Liver (tissue), 3 donors: ENCODE results near the gene PRKACG.

ENCODE experiments used
- EGR1 ChIP-seq, 2 donors: IDR thresholded peaks; 2 replicates each; pipeline ENCODE4 v1.6.1; 2016 to 2018; ENCODE audit warnings: antibody characterized with exemption in 2 of 2, low read depth in 2 of 2
- RAD21 ChIP-seq, 2 donors: IDR thresholded peaks; 2 replicates each; pipeline ENCODE4 v1.6.1; 2016; ENCODE audit warnings: antibody characterized with exemption in 2 of 2, mild to moderate bottlenecking in 2 of 2
- YY1 ChIP-seq: IDR thresholded peaks from 2 replicates; pipeline ENCODE4 v1.6.1; 2016; ENCODE audit warnings: antibody characterized with exemption, mild to moderate bottlenecking
- TF ChIP-seq, protein P1 (sequence below): fragments of 150-350 bp; IDR thresholded peaks from 2 replicates; pipeline ENCODE4 v1.5.1; 2017; ENCODE audit warnings: improper control_type of control experiment, low read depth, low read length; ENCODE audit not compliant: missing input control
- TF ChIP-seq, protein P2 (sequence below): IDR thresholded peaks from 2 replicates; pipeline ENCODE4 v1.6.1; 2016; ENCODE audit warnings: antibody characterized with exemption, mild to moderate bottlenecking
- donor health status: healthy.
- donor health status: healthy.

DNA sequence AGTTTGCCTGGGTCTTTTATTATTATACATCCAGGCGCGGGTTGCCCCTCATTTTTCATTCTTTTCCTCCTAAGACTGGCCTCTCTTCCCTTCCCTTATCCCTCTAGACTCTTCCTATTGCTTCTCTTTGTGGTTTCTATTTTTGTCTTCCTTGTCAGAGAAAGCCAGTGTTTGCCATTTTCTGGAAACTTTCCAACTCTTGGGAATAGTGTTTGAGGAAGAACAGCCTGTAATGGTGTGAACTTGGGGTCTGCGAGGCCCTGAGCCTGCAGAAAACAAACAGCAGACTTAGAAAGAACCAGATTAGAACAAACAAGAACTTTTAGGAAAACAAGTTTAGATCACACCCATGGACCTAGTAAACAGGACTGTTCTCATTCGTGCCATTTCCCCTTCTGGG is 15.5 kb downstream of the PRKACG start:
- TF ChIP-seq, protein P1, sequence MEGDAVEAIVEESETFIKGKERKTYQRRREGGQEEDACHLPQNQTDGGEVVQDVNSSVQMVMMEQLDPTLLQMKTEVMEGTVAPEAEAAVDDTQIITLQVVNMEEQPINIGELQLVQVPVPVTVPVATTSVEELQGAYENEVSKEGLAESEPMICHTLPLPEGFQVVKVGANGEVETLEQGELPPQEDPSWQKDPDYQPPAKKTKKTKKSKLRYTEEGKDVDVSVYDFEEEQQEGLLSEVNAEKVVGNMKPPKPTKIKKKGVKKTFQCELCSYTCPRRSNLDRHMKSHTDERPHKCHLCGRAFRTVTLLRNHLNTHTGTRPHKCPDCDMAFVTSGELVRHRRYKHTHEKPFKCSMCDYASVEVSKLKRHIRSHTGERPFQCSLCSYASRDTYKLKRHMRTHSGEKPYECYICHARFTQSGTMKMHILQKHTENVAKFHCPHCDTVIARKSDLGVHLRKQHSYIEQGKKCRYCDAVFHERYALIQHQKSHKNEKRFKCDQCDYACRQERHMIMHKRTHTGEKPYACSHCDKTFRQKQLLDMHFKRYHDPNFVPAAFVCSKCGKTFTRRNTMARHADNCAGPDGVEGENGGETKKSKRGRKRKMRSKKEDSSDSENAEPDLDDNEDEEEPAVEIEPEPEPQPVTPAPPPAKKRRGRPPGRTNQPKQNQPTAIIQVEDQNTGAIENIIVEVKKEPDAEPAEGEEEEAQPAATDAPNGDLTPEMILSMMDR = no peak
- TF ChIP-seq RAD21 (IDR thresholded peaks at IDR 0.05) (no peak), EGR1 (IDR thresholded peaks at IDR 0.05; ENCODE audit: low read depth in 2 of 2) (no peak), YY1 (no peak)
- TF ChIP-seq, protein P2, sequence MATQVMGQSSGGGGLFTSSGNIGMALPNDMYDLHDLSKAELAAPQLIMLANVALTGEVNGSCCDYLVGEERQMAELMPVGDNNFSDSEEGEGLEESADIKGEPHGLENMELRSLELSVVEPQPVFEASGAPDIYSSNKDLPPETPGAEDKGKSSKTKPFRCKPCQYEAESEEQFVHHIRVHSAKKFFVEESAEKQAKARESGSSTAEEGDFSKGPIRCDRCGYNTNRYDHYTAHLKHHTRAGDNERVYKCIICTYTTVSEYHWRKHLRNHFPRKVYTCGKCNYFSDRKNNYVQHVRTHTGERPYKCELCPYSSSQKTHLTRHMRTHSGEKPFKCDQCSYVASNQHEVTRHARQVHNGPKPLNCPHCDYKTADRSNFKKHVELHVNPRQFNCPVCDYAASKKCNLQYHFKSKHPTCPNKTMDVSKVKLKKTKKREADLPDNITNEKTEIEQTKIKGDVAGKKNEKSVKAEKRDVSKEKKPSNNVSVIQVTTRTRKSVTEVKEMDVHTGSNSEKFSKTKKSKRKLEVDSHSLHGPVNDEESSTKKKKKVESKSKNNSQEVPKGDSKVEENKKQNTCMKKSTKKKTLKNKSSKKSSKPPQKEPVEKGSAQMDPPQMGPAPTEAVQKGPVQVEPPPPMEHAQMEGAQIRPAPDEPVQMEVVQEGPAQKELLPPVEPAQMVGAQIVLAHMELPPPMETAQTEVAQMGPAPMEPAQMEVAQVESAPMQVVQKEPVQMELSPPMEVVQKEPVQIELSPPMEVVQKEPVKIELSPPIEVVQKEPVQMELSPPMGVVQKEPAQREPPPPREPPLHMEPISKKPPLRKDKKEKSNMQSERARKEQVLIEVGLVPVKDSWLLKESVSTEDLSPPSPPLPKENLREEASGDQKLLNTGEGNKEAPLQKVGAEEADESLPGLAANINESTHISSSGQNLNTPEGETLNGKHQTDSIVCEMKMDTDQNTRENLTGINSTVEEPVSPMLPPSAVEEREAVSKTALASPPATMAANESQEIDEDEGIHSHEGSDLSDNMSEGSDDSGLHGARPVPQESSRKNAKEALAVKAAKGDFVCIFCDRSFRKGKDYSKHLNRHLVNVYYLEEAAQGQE = no peak
